B cell (primary cell): ENCODE data around the gene SMYD2. TPM values are rescaled to one million over a fixed set of nuclear protein-coding genes. Genes with fewer than 3 reads are reported as not detected.

Experiments used
- ATAC-seq: fragments of 200-7000 bp; cut with Tn5 transposase; one replicate; pipeline ENCODE4 v1.10.0; 2021; ENCODE audit warnings: low read depth, mild to moderate bottlenecking, moderate number of reproducible peaks, moderate library complexity
- CTCF ChIA-PET: fragments of 350-600 bp; sonication (Branson Sonifier 250); formaldehyde crosslinking; loops from one replicate; lab custom pipeline; 2021; ENCODE audit warnings: antibody characterized with exemption, inconsistent platforms; lab: Charles Lee
- POLR2A ChIA-PET: fragments of 350-600 bp; sonication (Branson Sonifier 250); formaldehyde crosslinking; loops from one replicate; lab custom pipeline; 2021; ENCODE audit warnings: antibody characterized with exemption; lab: Charles Lee
- DNase-seq: peaks from one replicate; pipeline ENCODE4 v3.0.0; 2013
- H2AFZ ChIP-seq: 2 replicates; pipeline ENCODE4 v1.6.1; 2012; ENCODE audit warnings: mild to moderate bottlenecking, low read depth, low read length; ENCODE audit not compliant: insufficient read depth, poor library complexity, severe bottlenecking
- H3K27ac ChIP-seq, 2 donors: 1 replicate in 1 of 2; 2 replicates in 1 of 2; pipeline ENCODE4 v1.5.1; 2012 to 2013; ENCODE audit warnings: low read length in 2 of 2, mild to moderate bottlenecking in 2 of 2, moderate library complexity in 1 of 2
- H3K27me3 ChIP-seq, 4 experiments: fragments of 200-600 bp in 1 of 4; sonication (generic) in 1 of 4; replicated peaks in 1 of 4; 1 replicate in 2 of 4; 2 replicates in 2 of 4; pipeline versions ENCODE4 v1.6.1 to v1.7.0; 2013 to 2016; ENCODE audit warnings: low read length in 3 of 4, mild to moderate bottlenecking in 2 of 4, mixed read lengths in 1 of 4, moderate library complexity in 1 of 4; ENCODE audit not compliant: insufficient read depth in 4 of 4, control insufficient read depth in 3 of 4; ENCODE audit errors: control extremely low read depth in 1 of 4
- H3K36me3 ChIP-seq, 2 experiments: replicated peaks in 1 of 2; 1 replicate in 1 of 2; 2 replicates in 1 of 2; pipeline versions ENCODE4 v1.6.1 to v1.7.1; 2013; ENCODE audit warnings: low read length in 1 of 2; ENCODE audit not compliant: insufficient read depth in 2 of 2, control insufficient read depth in 1 of 2; ENCODE audit errors: control extremely low read depth in 1 of 2, extremely low read depth in 1 of 2
- H3K4me1 ChIP-seq, 2 donors: fragments of 200-600 bp in 1 of 2; sonication (generic) in 1 of 2; 1 replicate in 1 of 2; 2 replicates in 1 of 2; pipeline versions ENCODE4 v1.5.1 to v1.6.1; 2013 to 2017; ENCODE audit warnings: low read length in 2 of 2; ENCODE audit not compliant: control insufficient read depth in 2 of 2, insufficient read depth in 2 of 2
- H3K4me2 ChIP-seq: replicated peaks from 2 replicates; pipeline ENCODE3; 2012; ENCODE audit warnings: mild to moderate bottlenecking, low read depth, low read length; ENCODE audit not compliant: poor library complexity, severe bottlenecking
- H3K4me3 ChIP-seq, 5 experiments: fragments of 200-600 bp in 1 of 5; sonication (generic) in 1 of 5; 1 replicate in 3 of 5; 2 replicates in 2 of 5; pipeline versions ENCODE4 v1.5.1 to v1.7.0; 2011 to 2016; ENCODE audit warnings: low read length in 4 of 5, mild to moderate bottlenecking in 4 of 5, low read depth in 2 of 5, control low read depth in 1 of 5, moderate library complexity in 1 of 5; ENCODE audit not compliant: insufficient read depth in 1 of 5; ENCODE audit errors: control extremely low read depth in 1 of 5, extremely low read depth in 1 of 5
- H3K79me2 ChIP-seq: fragments of 200-600 bp; sonication (generic); one replicate; pipeline ENCODE4 v1.6.0; 2016; ENCODE audit warnings: low read length; ENCODE audit not compliant: control insufficient read depth, insufficient read depth
- H3K9ac ChIP-seq: fragments of 200-600 bp; sonication (generic); 2 replicates; pipeline ENCODE4 v1.6.1; 2017; ENCODE audit warnings: mild to moderate bottlenecking, low read length, moderate library complexity
- H3K9me3 ChIP-seq, 3 donors: one replicate each; pipeline versions ENCODE4 v1.6.1 to v1.7.1; 2013; ENCODE audit warnings: low read length in 2 of 3; ENCODE audit not compliant: control insufficient read depth in 2 of 3, insufficient read depth in 1 of 3; ENCODE audit errors: control extremely low read depth in 1 of 3
- H4K20me1 ChIP-seq: 2 replicates; pipeline ENCODE4 v1.6.0; 2012; ENCODE audit warnings: mild to moderate bottlenecking, low read length; ENCODE audit not compliant: insufficient read depth, control insufficient read depth, poor library complexity, severe bottlenecking
- H3K27ac Mint-ChIP-seq: one replicate; pipeline ENCODE4 v1.8.0; 2021; ENCODE audit warnings: mixed read lengths
- H3K27me3 Mint-ChIP-seq: one replicate; pipeline ENCODE4 v1.8.0; 2021; ENCODE audit warnings: mixed read lengths
- H3K4me1 Mint-ChIP-seq: one replicate; pipeline ENCODE4 v1.8.0; 2021; ENCODE audit warnings: mixed read lengths
- H3K4me3 Mint-ChIP-seq: one replicate; pipeline ENCODE4 v1.8.0; 2021; ENCODE audit warnings: mixed read lengths
- H3K9me3 Mint-ChIP-seq: one replicate; pipeline ENCODE4 v1.8.0; 2022; ENCODE audit warnings: mixed read lengths; ENCODE audit not compliant: insufficient read depth
- CTCF ChIP-seq: fragments of 200-600 bp; IDR thresholded peaks from one replicate; pipeline ENCODE4 v1.8.0; 2022; ENCODE audit warnings: antibody characterized with exemption, mild to moderate bottlenecking
- EZH2 ChIP-seq: IDR thresholded peaks from 2 replicates; pipeline ENCODE4 v1.6.1; 2012; ENCODE audit warnings: borderline replicate concordance, low read depth, mild to moderate bottlenecking, moderate library complexity, low read length; ENCODE audit not compliant: insufficient read depth, poor library complexity, severe bottlenecking
- WGBS: methylation state at CpG from one replicate; pipeline ENCODE4 v1.1.5; 2013; ENCODE audit warnings: missing lambda C conversion rate; ENCODE audit not compliant: insufficient coverage; 5-methylcytosine and 5-hydroxymethylcytosine counted together
- intact Hi-C: fragments of 100-400 bp; cut with micrococcal nuclease; formaldehyde crosslinking; loops from one replicate; pipeline ENCODE4 v1.10.0; 2022
- polyA plus RNA-seq: library from polyadenylated mRNA; depleted of rRNA; stranded (reverse); fragments of >200 nt; gene quantifications from 2 replicates; pipeline ENCODE4 v1.2.3, GENCODE V29; 2012
- total RNA-seq, 2 donors: library from RNA; stranded (reverse); fragments of 120-200 nt in 1 of 2; gene quantifications; 1 replicate in 1 of 2; 2 replicates in 1 of 2; pipeline versions ENCODE4 v1.2.3 to v1.2.4, GENCODE V29; 2013 to 2022

The SMYD2 gene
- total and polyA plus RNA-seq, 2 donors (not counting 1 experiment from before 2014, with no cell fraction given) = 21.2 to 29.1 TPM

GRCh38 chr1:214361636-214362035 lies 80.7 kb downstream of the SMYD2 start:
- H3K9me3 Mint-ChIP-seq = no peaks in the 10 kb centered on the region
- no peak for ATAC-seq
- H3K27ac ChIP-seq = no peak overlapping the region

More at GRCh38 chr1:214361636-214362035, 80.7 kb downstream of the SMYD2 start:
- intact Hi-C loops = no loop called here
- TF ChIP-seq CTCF = no peak
- TF ChIP-seq EZH2 = no peak
- H2AFZ ChIP-seq = no peak overlapping the region
- H3K4me1 ChIP-seq = no peaks in the 10 kb centered on the region
- peaks cover 0 to 17% (median 0%) of the 10 kb centered on the region in 4 experiments for H3K27me3 ChIP-seq
- no peak overlapping the region for H3K27ac Mint-ChIP-seq
- 67% methylated on average over 1 of the region's 1 CpG for WGBS
- ChIA-PET CTCF (interaction anchor here (1.1 kb wide), 1 partner anchor 100 kb away, joined by 3 read pairs; no protein-coding TSS in a partner anchor), POLR2A (no interaction called here)
- no peak for DNase-seq
- H3K9me3 ChIP-seq = no peaks in the 10 kb centered on the region
- H3K4me2 ChIP-seq = no peak overlapping the region
- no peak overlapping the region for H3K9ac ChIP-seq
- no peaks in the 10 kb centered on the region for H3K4me1 Mint-ChIP-seq
- peaks cover 41% of the 10 kb centered on the region for H3K27me3 Mint-ChIP-seq
- no peaks in the 10 kb centered on the region for H4K20me1 ChIP-seq
- no peaks in the 10 kb centered on the region for H3K79me2 ChIP-seq
- no peak overlapping the region for H3K4me3 Mint-ChIP-seq
- no peaks in the 10 kb centered on the region for H3K36me3 ChIP-seq
- no peak overlapping the region for H3K4me3 ChIP-seq
